AG04449 (cell line): ENCODE results near the gene TMEM129.
"Not testable (repeated sequence)": the region's sequence is repeated elsewhere in the genome, so short reads cannot be mapped to it uniquely, and the experiment has no call there.

Source experiments
- CTCF ChIA-PET: fragments of 350-600 bp; formaldehyde crosslinking; extraction: SDS; loops from one replicate; lab custom pipeline; 2021; ENCODE audit warnings: antibody characterized with exemption; lab: Yijun Ruan, JAX
- POLR2A ChIA-PET: fragments of 400-600, 350-600 bp; formaldehyde crosslinking; extraction: SDS; loops from one replicate; lab custom pipeline; 2020; ENCODE audit warnings: antibody characterized with exemption, inconsistent platforms; lab: Yijun Ruan, JAX
- DNase-seq: peaks from one replicate; pipeline ENCODE4 v3.0.0-alpha.2; 2010; ENCODE audit warnings: low read depth, low spot score
- H3K4me3 ChIP-seq: 2 replicates; pipeline ENCODE4 v1.5.1; 2011; ENCODE audit warnings: low read depth, mild to moderate bottlenecking, control low read depth, low read length
- CTCF ChIP-seq: IDR thresholded peaks from one replicate; pipeline ENCODE4 v1.5.1; 2011; ENCODE audit warnings: mild to moderate bottlenecking, moderate library complexity, low read length, control low read depth, inconsistent platforms; ENCODE audit not compliant: insufficient read depth; ENCODE audit errors: missing control alignments

Gene TMEM129

GRCh38 chr4:1706358-1706757, 14.8 kb downstream of the TMEM129 start:
- POLR2A ChIA-PET, result interaction anchor here (1.2 kb wide), 1 partner anchor 13 kb away, joined by 3 read pairs; no protein-coding TSS in a partner anchor
- CTCF ChIA-PET, result interaction anchor here (2.4 to 10.5 kb wide), 2 partner anchors 13 to 19 kb away, joined by 10 to 195 read pairs; no protein-coding TSS in a partner anchor
- TF ChIP-seq CTCF, result no peak
- DNase-seq, result no peak
- no peak overlapping the region for H3K4me3 ChIP-seq

GRCh38 chr4:1705732-1706131, 15.4 kb downstream of the TMEM129 start:
- no peak overlapping the region for H3K4me3 ChIP-seq
- no peak for TF ChIP-seq CTCF
- ChIA-PET POLR2A (interaction anchor here (1.2 kb wide), 1 partner anchor 12 kb away, joined by 3 read pairs; no protein-coding TSS in a partner anchor), CTCF (interaction anchor here (2.4 to 10.5 kb wide), 2 partner anchors 13 to 20 kb away, joined by 10 to 195 read pairs; no protein-coding TSS in a partner anchor)
- DNase-seq, result no peak

GRCh38 chr4:1703867-1704266, 17.3 kb downstream of the TMEM129 start:
- no peak for DNase-seq
- POLR2A ChIA-PET, result no interaction called here
- no peak overlapping the region for H3K4me3 ChIP-seq
- CTCF ChIA-PET, result interaction anchor here (0.7 to 10.5 kb wide), 5 partner anchors 9 to 105 kb away, joined by 3 to 195 read pairs (median 4); partner anchors contain the start of gene SLBP
- no peak for TF ChIP-seq CTCF

- H3K4me3 ChIP-seq, POLR2A ChIA-PET, DNase-seq: not testable (repeated sequence)
- CTCF ChIA-PET, result interaction anchor here (10.5 kb wide), 1 partner anchor 9 kb away, joined by 195 read pairs; no protein-coding TSS in a partner anchor
Observed at GRCh38 chr4:1701671-1702070, 19.5 kb downstream of the TMEM129 start.

GRCh38 chr4:1695913-1696312, 25.2 kb downstream of the TMEM129 start:
- ChIA-PET POLR2A (no interaction called here), CTCF (interaction anchor here (0.9 to 9.5 kb wide), 3 partner anchors 12 to 38 kb away, joined by 3 to 268 read pairs (median 8); partner anchors contain the start of genes TACC3 and TMEM129)
- no peak for DNase-seq
- H3K4me3 ChIP-seq, result no peak overlapping the region
- TF ChIP-seq CTCF, result no peak

- peak; percentile 93 for TF ChIP-seq CTCF
- CTCF ChIA-PET, result interaction anchor here (0.5 to 9.5 kb wide), 34 partner anchors 8 to 335 kb away, joined by 3 to 268 read pairs (median 4); partner anchors contain the start of genes FAM53A, SLBP, TACC3 and TMEM129
- POLR2A ChIA-PET, result interaction anchor here (1.2 to 1.5 kb wide), 2 partner anchors 13 to 19 kb away, joined by 3 to 7 read pairs; partner anchors contain the start of gene SLBP
- DNase-seq, result no peak
- no peak overlapping the region for H3K4me3 ChIP-seq
Observed at GRCh38 chr4:1693131-1693896, 27.8 kb downstream of the TMEM129 start.
